BJ (cell line): Measurements from ENCODE around the gene STEAP2. TPM values are rescaled to one million over a fixed set of nuclear protein-coding genes. Genes with fewer than 3 reads are reported as not detected.

Experiments
- CTCF ChIA-PET: fragments of 350-600 bp; formaldehyde crosslinking; extraction: SDS; loops from one replicate; lab custom pipeline; 2021; ENCODE audit warnings: antibody characterized with exemption, inconsistent platforms; lab: Yijun Ruan, JAX
- POLR2A ChIA-PET: fragments of 300-600 bp; sonication (Branson Sonifier 250); formaldehyde crosslinking; extraction: SDS; loops from one replicate; lab custom pipeline; 2021; ENCODE audit warnings: antibody characterized with exemption; lab: Charles Lee
- DNase-seq: peaks from one replicate; pipeline ENCODE4 v3.0.0-alpha.2; 2011; ENCODE audit warnings: low read depth
- H3K27me3 ChIP-seq: 2 replicates; pipeline ENCODE4 v1.6.0; 2011; ENCODE audit warnings: low read length; ENCODE audit not compliant: control insufficient read depth, insufficient read depth
- H3K36me3 ChIP-seq: 2 replicates; pipeline ENCODE4 v1.5.1; 2011; ENCODE audit warnings: low read length; ENCODE audit not compliant: control insufficient read depth, insufficient read depth
- H3K4me3 ChIP-seq: 2 replicates; pipeline ENCODE4 v1.5.1; 2011; ENCODE audit warnings: low read depth, mild to moderate bottlenecking, control low read depth, low read length
- polyA plus RNA-seq: library from polyadenylated mRNA; depleted of rRNA; stranded (reverse); fragments of >200 nt; gene quantifications from 2 replicates; pipeline ENCODE4 v1.2.3, GENCODE V29; 2011
- TF ChIP-seq, protein P1 (sequence below): IDR thresholded peaks from 2 replicates; pipeline ENCODE4 v1.5.1; 2011; ENCODE audit warnings: low read depth, mild to moderate bottlenecking, control low read depth, inconsistent platforms, low read length, moderate library complexity; ENCODE audit not compliant: insufficient read depth

STEAP2 gene
- polyA plus RNA-seq, 1 experiment: 2.1 TPM

DNA sequence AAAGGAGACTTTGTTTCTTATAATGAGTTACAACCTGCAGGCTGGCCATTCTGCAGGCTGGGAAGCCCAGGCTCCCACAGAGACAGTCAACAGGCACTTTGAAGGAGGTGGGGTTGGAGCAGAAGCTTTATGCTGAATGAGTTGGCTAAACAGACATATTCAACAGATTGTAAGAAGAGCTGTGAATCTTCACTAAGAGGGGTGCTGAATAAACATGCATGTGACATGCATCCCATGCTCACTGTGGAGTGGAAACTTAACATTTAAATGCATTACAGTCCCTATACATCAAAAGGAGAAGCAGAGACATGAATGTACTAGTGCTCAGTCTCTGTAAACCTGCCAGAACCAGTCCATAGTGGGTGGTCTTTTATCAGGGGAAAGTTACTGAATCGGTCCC, 32.0 kb downstream of the STEAP2 start:
- ChIA-PET POLR2A (no interaction called here), CTCF (interaction anchor here (0.9 to 1.3 kb wide), 3 partner anchors 15 to 89 kb away, joined by 3 to 7 read pairs (median 6); partner anchors contain the start of genes STEAP1 and STEAP2)
- H3K27me3 ChIP-seq: no peaks in the 10 kb centered on the region

DNA sequence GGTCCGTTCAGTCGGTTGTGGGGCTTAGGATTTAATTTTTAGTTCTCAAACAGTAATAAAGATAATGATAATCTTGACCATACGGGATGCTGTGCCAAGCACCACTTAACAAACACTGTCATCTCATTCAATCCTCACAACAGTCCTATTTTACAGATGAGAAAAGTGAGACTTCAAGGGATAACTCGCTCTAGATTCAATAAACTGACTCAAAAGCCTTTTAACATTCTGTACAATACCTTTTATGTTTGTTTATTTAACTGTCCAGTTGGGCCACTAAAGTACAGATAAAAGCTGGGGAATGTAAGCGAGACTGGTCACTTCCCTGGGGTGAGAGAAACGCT, 33.0 kb downstream of the STEAP2 start:
- no peaks in the 10 kb centered on the region for H3K27me3 ChIP-seq
- peak overlapping the region; percentile 64 for H3K4me3 ChIP-seq
- DNase-seq: no peak
- CTCF ChIA-PET: interaction anchor here (0.9 to 1.2 kb wide), 2 partner anchors 16 to 90 kb away, joined by 3 to 6 read pairs; partner anchors contain the start of gene STEAP1
- POLR2A ChIA-PET: interaction anchor here (0.6 kb wide), 1 partner anchor 10 kb away, joined by 3 read pairs; no protein-coding TSS in a partner anchor
- TF ChIP-seq, protein P1, sequence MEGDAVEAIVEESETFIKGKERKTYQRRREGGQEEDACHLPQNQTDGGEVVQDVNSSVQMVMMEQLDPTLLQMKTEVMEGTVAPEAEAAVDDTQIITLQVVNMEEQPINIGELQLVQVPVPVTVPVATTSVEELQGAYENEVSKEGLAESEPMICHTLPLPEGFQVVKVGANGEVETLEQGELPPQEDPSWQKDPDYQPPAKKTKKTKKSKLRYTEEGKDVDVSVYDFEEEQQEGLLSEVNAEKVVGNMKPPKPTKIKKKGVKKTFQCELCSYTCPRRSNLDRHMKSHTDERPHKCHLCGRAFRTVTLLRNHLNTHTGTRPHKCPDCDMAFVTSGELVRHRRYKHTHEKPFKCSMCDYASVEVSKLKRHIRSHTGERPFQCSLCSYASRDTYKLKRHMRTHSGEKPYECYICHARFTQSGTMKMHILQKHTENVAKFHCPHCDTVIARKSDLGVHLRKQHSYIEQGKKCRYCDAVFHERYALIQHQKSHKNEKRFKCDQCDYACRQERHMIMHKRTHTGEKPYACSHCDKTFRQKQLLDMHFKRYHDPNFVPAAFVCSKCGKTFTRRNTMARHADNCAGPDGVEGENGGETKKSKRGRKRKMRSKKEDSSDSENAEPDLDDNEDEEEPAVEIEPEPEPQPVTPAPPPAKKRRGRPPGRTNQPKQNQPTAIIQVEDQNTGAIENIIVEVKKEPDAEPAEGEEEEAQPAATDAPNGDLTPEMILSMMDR: no peak
- H3K36me3 ChIP-seq: no peaks in the 10 kb centered on the region

More for the DNA sequence above, 32.0 kb downstream of the STEAP2 start:
- DNase-seq: no peak
- Histone ChIP-seq H3K36me3 (no peaks in the 10 kb centered on the region), H3K4me3 (no peak overlapping the region)
- TF ChIP-seq, protein P1: no peak

DNA sequence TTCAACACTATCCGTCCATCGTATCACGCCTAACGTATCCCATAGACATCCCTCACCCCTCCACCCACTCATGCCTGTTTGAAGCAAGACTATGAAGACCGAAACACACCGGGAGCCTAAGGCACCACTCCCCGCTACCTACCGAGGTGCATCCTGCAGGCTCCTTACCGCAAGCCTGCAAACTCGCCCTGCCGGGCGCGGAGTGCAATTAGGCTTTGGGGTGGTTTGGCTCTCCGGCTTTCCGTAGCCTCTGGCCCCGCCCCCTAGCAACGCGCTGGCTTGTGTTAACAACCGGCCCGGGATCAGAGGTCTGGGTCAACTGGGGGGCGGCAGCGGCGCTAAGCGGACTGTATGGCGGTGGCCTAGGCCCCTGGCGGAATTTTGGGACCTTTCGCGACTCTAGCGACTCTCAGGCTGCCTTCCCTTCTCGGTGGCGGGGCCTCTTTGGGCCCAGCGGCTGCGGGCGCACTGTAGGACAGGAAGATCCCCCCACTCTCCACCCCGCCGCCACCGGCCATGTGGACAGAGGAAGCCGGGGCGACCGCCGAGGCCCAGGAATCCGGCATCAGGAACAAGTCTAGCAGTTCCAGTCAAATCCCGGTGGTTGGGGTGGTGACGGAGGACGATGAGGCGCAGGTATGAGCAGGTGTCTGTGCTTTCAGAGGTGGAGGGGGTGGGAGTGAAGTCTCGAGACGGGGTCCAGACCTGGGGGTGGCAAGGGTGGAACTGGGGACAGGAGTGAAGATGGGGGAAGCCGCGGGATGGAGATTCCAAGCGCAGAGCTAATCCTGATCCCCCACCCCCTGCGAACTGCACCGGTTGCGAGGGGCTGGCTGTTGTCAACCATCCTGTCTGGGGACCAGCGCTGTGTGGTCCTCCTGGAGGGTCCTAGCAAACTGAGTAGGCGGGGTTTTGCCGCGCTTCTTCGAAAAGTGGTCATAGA, 33.6 kb downstream of the STEAP2 start, which contains the start of gene CFAP69:
Gene CFAP69, plus strand, starts transcription at position 266 of the 943 bp plus-strand sequence. Its CDS starts 251 bp downstream, at position 517.
- H3K36me3 ChIP-seq: no peaks in the 10 kb centered on the region
- peak within 1 kb of the TSS; percentile 64 for H3K4me3 ChIP-seq
- TF ChIP-seq, protein P1: peak; percentile 53
- peak; percentile 28 for DNase-seq
- POLR2A ChIA-PET: interaction anchor here (0.6 kb wide), 1 partner anchor 10 kb away, joined by 3 read pairs; no protein-coding TSS in a partner anchor
- CTCF ChIA-PET: interaction anchor here (1.2 to 2.4 kb wide), 5 partner anchors 15 to 91 kb away, joined by 4 to 8 read pairs (median 4); partner anchors contain the start of genes STEAP1 and STEAP2
- no peaks in the 10 kb centered on the region for H3K27me3 ChIP-seq

DNA sequence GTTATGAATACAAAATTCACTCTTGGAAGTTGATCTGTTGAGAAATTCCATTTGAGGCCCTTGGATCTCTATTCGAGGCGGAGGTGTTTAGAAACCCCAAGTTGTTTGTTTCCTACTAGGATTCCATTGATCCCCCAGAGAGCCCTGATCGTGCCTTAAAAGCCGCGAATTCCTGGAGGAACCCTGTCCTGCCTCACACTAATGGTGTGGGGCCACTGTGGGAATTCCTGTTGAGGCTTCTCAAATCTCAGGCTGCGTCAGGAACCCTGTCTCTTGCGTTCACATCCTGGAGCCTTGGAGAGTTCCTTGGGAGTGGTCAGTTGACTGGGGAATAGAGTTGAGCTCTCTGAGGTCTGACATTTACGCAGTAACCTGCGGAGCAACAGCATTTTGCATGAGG, 34.6 kb downstream of the STEAP2 start:
- Histone ChIP-seq H3K27me3 (no peaks in the 10 kb centered on the region), H3K36me3 (no peaks in the 10 kb centered on the region), H3K4me3 (peak overlapping the region; percentile 64)
- TF ChIP-seq, protein P1: no peak
- ChIA-PET POLR2A (no interaction called here), CTCF (interaction anchor here (1.2 to 2.4 kb wide), 4 partner anchors 14 to 92 kb away, joined by 4 to 8 read pairs (median 4); partner anchors contain the start of genes STEAP1 and STEAP2)
- no peak for DNase-seq

DNA sequence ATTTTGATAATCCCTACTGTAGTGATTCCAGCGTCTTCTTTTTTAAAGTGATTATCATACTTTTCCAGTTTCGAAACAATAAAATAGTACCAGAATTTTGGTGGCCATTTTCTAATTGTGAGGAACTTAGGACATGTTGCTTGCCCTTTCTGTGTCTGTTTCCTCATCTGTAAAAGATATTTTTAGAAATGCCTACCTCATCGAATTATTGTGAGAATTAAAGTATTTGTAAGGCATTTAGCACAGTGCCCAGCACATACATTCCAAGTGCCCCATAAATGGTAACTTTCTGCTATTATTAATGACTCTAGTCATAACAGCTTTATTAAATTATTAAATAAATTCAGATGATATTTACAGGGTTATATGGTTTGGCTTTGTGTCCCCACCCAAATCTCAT, 37.2 kb downstream of the STEAP2 start:
- no peak overlapping the region for H3K4me3 ChIP-seq
- H3K27me3 ChIP-seq: no peaks in the 10 kb centered on the region
- ChIA-PET POLR2A (no interaction called here), CTCF (no interaction called here)
- no peaks in the 10 kb centered on the region for H3K36me3 ChIP-seq
- DNase-seq: no peak
- TF ChIP-seq, protein P1: no peak
